Measurements from ENCODE around the gene IFT20.
"Not testable (repeated sequence)": the region's sequence is repeated elsewhere in the genome, so short reads cannot be mapped to it uniquely, and the experiment has no call there.

The IFT20 gene

DNA sequence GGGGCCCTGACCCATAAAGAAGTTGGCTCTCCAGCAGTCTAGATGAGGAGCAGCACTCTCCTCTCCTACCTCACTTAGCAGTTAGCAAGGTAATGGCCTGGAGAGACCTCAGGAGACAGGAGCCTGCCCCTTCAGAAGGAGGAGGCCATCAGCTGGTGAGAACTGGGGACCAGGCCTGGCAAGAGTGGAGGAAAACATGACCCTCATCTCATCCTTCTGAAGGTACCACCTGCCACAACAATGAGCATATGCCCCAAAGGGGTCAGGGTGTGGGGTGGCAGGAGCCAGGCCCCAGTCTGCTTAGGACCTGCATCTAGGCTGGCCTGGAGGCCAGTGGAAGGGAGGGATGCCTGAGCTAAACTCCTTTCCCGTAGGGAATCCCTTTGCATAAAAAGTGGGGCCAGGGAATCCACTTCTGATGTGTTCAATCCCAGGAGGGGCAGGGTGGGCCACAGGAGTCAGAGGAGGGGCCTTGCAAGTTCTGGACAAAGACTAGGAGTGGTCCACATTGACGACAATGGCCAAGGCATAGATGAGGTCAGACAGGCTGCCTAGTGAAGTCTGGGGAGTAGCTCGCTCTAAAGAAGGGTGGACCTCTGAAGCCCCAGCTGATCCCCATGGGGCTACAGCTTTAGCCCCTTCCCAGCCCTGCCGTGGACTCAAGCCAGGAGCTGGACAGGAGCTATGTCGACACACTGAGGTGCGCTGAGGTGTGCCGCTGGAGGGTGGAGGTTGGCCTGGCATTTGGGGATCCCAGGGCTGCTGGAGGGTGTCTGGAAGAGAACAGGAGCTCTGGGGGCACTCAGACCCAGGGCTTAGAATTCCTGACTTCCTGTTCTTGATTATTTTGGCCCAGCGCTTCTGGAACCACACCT lies 28.7 kb upstream of the IFT20 start:
- DNase-seq: no peak

DNA sequence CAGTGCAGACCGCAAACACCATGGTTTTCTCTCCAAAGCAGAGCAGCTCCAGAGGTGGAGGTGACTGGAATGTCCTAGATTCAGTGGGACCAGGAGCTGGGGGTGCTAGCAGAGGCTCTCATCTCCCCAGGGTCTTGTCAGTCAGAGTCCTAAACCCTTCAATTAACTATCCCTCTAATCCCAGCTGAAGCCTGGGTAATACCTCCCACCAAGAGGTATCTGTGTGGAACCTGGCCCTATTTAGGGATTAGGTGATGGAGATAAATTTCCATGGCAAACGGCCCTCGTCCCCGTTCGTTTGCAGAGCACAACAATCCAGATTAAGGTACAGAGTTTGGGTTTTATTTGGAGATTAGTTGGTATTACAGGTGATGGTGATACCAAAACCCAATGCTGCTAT lies 27.9 kb upstream of the IFT20 start:
- DNase-seq: no peak

DNA sequence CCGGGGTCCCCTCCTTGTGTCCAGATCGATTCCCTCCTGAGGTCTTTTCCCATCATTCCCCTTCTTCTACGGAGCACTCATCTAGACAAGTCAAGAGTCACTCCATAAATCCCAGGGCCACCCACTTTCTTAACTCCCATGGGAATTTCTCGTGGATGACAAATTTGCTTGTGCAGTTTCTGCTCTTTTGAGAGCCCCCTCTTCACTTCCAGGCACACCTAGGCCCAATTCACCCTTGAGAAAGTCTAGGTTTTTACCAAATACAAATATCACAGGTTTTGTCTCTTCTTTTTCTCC lies 22.6 kb upstream of the IFT20 start:
- DNase-seq: no peak

DNA sequence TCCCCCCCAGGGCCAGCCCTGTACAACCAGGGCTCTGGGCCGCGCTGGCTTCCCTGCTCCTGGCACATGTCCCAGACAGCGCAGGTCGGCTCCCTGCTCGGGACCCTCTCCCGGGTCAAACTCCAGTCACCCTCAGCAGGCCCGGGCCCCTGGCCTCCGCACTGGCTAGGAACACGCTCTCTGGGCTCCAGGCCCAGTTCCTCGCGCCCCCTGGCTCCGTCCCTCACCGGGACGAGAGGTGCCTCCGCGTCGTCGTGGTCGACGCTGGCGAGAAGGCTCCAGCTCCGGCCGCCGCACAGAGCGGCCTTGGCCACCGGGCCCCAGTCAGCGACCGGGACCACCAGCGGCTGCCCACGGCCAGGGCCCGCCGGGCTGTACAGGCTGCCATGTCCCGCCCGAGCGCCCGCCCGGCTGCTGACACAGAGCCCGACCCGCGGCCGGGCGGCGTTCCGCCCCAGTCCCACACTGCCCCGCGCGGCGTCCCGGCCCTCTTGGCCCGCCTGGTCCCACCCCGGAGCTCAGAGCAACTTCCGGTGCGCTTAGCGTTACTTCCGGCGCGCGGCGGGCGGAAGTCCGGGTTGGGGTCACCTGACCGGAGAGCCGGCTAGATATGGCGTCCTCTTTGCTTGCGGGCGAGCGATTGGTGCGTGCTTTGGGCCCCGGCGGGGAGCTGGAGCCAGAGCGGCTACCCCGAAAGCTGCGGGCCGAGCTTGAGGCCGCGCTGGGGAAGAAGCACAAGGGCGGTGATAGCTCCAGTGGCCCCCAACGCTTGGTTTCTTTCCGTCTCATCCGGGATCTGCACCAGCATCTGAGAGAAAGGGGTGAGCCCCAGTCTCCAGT lies 22.0 kb upstream of the IFT20 start, which contains the start of gene POLDIP2:
Gene POLDIP2, minus strand, starts transcription at position 467 of the 840 bp plus-strand sequence. Its CDS starts 79 bp downstream, at position 388.
- peak; percentile 95 for DNase-seq

DNA sequence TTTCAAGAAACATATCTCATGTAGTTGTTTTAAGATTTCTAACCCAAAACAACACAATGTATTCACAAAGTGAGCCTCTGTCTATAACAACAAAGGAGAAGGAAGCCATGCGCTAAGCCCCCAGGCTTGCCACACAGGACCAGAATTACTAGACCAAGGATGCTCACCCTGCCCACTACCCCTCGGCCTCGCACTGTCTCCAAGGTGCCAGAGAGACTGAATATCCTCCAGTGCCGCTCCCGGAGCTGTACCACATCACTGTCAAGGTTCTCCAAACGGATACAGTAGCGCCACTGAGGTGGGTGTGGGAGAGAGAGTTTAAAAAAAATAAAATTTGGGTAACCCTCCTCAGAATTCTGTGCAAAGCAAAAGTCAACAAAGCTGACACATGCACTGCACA lies 15.0 kb upstream of the IFT20 start:
- DNase-seq: no peak

DNA sequence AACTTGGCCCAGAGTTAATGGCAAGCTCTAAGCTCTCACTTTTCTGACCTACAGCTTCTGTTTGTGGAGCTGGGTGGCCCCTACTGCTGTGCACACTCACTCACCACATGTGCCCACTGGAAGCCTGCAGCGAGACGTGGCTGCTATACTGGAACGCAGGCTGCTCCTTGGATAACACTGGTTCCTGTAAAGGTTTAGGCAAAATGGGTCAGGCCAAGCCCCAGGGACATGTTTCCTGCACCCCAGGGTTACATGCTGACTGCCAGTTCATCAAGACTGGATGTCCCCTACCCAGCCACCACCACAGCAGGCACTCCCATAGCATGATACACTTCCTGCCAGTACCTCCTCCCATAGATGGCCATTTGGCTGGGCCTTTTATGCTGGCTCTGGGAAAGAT lies 13.7 kb upstream of the IFT20 start:
- DNase-seq: no peak

DNA sequence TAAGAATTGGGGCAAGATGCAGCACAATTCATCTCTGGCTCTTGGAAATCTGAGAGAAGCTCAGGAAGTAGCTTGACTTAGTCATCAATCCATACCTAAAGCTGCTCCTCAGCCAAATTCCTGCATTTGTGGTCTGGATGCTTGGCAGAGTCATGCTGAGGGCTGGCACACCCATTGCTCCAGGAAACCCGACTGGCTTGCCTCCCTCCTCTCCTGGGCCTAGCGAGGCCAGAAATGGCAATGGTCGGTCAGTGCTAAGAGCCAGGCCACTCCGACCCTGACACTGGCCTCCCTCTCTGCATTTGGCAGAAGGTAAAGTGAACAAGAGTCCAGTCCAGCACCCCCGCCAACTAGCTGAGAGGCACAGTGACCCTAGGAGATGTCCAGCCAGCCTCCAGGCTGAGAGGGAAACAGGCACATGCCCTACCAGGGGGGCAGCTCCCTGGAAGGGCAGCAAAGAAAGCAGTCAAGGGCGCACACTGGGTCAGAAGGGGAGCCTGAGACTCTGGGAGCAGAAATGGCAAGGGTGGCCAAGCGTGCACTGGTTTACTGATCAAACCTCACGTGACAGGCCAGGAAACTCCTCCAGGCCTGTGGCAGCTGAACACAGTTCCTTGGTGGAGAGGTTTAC lies 12.1 kb upstream of the IFT20 start:
- DNase-seq: peak; percentile 85

DNA sequence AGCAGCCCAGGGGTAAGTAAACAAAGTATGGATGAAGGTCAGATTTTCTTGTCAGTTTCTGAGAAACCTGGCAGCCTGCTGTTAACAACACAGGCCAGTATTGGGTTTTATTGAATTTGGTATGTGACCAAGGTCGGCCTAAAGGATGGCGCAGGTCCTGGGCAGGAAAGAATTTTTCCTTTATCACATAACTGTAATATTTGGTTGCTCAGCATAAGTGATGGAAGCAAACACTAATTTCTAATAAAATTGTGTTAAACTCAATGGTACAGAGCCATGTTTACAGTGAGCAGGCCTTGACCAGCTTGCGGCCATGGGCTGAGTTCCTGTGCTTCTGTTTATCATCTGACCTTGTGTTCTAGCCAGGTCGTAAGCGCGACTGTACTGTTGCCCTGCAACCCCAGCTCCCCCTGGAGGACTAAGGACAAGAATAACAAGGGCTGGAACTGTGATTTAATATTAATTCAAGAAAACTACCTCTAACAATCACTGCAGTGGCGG lies 11.5 kb upstream of the IFT20 start:
- no peak for DNase-seq

DNA sequence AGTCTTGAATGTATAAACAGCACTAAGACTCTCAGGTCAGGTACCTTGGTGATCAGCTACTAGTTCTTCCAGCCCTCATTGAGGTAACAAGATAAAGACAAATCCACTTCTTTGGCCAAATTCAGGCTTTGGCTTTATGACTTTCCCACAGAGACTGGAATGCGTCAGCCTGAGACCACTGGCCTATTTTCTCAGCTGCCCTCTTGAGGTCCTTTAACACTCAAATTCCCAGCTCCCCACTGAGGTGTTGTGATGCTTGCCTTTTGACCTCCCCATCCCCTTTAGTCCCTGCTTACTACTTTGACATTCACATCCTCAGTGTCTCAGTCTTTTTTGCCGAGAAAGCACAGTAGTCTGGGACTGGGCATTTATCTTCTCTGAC lies 10.9 kb upstream of the IFT20 start:
- DNase-seq: no peak

DNA sequence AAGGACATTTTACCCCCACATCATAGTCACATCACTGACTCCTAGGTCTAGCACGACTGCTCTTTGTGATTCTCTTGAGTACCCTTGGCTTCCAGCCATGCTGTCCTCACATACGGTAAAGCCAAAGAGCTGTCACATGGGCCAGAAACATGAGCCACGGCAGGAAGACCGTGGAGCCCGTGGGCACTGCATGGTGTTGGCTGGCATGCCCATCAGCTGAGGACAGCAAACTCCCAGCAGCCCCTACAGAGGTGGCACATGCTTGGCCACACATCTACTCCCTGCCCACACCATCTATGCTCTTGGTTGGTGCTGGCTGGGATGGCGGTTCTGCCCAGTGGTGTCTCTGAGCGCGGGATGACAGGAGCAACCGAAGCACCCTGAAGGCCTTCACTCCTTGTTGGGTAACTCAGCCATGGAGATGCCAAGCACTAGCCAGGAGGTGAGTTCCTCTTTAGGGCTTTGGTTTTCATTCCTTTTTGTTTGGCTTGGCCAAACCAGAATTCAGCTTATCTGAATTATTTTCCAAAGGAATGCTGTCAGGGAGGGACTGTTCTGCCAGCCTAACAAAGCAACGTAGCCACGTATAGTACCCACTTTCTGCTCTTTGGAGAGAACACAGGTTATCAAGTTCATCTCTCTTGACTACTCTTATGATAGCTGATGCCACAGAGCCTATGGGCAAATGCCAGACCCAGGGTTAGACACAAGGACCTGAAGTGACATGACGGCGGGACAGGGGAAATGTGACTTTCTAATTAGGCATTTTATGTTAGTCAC lies 10.3 kb upstream of the IFT20 start:
- no peak for DNase-seq

DNA sequence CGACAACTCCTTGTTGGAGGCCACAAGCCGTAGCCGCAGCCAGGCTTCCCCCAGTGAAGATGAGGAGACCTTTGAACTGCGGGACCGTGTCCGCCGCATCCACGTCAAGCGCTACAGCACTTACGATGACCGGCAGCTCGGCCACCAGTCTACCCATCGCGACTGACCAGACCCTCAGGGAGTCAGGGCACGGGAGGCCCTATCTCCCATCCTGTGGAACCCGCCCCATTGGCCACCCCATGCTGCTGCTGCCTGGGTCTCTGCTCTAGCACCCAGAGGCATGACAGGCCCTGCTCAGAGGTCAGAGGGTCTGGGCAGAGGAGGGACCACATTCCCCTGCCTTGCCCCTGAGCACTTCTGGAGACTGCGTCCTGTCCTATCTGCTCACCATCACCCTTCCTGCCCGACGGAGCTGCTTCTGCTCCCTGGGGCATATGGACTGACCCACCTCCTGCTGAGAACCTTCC lies 9.2 kb upstream of the IFT20 start:
- no peak for DNase-seq

DNA sequence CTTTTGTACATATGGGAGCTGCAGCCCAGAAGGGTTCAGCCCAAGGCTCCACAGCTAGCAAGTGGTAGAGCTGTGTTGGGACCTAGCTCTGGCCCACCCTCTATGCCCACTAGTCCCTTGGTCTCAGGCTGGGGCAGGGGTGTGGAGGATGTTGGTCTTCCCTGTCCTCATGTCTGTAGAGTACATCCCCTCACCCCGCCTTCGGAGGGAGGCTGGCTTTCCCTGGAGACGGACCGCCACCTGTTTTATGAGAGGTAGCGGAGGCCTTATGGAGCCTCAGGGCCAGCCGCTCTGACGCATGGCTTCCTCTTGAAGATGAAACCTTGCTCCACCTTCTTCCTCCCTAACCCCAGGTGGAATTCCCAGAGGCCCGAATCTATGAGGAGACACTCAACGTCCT lies 8.7 kb upstream of the IFT20 start:
- no peak for DNase-seq

DNA sequence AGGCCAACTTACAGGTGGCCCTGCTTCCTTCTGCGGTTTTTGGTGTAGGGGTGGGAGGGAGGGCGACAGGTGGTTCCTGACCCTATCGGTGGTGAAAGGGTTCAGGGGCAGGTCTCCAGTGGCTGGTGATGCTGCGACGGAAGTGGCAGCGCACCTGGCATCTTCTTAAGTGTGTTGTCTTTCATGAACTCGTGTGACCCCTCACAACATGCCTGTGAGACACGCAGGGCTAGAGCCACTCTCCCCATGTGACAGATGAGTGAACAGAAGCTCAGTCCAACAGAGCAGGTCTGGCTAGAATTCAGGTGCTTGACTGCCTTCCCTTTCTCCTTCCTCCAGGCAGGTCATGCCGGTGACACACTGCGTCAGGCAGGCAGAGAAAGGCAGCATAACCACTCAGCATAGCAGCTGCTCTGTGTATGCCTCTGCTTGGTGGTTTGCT lies 8.2 kb upstream of the IFT20 start:
- no peak for DNase-seq

DNA sequence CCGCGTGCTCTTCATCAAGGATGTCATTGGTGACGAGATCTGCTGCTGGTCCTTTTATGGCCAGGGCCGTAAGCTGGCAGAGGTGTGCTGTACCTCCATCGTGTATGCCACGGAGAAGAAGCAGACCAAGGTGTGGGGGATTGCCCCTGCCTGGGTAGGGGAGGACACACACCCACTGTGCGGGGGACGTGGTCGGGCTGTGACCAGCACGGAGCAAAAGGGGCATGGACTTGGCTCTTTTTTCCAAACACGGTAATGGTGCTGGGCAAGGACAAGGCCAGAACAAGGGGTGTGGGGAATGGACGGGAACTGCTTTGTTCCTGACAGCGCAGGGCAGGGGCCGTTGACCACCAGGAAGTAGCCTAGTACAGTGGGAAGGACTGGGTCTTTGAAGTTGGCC lies 7.0 kb upstream of the IFT20 start:
- DNase-seq: no peak

DNA sequence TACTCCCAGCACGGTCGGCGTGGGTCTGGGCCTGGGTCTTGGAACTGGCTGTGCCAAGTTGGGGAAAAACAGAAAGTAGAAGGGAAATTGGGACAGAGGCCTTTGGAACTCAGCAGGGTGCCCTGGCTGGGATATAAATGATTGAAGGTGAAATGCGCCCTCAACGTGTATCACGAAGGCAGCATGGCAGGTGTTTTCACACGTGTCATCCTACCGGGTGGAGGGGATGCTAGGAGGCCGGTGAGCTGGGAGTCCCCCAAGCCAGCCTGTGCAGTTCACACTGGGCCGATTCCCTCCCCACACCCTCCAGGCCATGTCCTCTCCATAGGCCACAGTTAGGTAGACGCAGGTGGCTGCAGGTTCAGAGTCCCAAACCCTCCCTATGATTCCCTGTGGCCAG lies 6.2 kb upstream of the IFT20 start:
- no peak for DNase-seq

DNA sequence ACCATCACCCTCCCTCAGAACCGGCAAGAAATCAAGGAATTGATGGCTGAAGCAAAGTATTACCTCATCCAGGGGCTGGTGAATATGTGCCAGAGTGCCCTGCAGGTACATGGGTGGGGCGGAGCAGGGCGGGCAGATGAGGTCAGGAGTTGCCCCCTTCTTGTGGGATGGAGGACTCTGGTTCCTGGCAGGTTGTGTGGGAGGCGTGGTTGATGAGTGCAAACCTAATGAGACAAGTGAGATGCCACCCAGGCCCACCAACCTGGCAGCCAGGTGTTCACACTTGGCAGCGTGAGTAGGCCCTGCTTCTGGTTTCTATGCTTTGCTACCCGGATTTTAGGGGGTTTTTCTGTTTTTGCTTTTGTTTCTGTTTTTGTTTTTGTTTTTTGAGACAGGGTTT lies 5.1 kb upstream of the IFT20 start:
- DNase-seq: no peak

DNA sequence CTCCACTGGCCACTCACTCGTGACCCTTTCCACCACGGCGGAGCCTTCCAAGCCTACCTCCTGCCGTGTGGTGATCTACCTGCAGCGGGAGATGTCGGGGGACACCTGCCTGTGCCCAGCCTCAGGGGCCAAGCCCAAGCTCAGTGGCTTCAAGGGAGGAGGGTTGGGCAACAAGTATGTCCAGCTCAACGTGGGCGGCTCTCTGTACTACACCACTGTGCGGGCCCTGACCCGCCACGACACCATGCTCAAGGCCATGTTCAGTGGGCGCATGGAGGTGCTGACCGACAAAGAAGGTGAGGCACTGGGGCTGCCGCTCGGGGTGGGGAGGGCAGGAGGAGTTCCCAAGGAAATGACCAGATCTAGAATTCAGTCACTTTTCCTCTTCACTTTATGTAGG lies 4.2 kb upstream of the IFT20 start:
- no peak for DNase-seq

DNA sequence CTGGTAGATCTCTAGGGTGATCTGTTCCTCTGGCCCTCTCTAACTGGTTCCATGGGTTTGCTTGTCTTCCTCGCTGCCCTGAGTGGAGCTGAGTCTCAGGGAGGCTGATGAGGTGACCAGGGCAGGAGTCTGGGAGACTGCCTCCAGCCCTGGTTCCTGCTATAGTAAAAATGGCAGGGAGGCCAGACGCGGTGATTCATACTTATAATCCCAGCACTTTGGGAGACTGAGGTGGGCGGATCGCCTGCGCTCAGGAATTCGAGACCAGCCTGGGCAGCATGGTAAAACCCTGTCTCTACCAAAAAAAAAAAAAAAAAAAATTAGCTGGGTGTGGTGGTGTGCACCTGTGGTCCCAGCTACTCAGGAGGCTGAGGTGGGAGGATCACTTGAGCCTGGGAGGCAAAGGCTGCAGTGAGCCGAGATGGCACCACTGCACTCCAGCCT lies 3.5 kb upstream of the IFT20 start:
- DNase-seq: not testable (repeated sequence)

DNA sequence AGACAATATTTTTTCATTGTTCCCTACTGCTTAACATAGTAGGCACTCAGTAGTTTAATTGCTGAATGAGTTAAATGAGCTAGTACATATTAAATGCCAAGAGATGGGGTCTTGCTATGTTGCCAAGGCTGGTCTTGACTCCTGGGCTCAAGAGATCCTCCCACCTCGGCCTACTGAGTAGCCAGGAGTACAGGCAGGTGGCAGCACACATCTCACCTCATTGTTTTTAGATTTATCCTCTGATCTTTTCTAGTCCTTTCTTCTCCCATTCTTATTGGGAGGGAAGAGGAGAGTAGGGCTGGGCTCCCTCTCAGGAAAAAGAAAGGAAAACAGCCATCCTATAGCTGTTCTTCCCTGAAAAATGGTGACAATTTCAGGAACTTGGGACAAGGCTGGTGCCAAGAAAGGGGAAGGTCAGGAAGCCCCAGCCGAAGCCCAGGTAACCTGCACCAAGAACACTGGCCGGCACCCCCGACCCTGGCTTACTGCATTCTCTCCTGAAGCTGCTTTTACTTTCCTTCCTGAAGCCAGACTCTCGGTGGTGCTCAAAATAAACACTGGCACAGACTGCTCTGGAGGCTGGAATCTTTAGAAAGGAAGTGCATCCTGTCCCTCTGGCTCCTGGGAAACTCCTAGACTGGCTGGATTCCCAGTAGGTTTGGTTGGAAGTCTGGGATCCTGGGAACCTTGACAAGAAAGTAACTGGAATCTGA lies 2.9 kb upstream of the IFT20 start:
- DNase-seq: peak; percentile 78

DNA sequence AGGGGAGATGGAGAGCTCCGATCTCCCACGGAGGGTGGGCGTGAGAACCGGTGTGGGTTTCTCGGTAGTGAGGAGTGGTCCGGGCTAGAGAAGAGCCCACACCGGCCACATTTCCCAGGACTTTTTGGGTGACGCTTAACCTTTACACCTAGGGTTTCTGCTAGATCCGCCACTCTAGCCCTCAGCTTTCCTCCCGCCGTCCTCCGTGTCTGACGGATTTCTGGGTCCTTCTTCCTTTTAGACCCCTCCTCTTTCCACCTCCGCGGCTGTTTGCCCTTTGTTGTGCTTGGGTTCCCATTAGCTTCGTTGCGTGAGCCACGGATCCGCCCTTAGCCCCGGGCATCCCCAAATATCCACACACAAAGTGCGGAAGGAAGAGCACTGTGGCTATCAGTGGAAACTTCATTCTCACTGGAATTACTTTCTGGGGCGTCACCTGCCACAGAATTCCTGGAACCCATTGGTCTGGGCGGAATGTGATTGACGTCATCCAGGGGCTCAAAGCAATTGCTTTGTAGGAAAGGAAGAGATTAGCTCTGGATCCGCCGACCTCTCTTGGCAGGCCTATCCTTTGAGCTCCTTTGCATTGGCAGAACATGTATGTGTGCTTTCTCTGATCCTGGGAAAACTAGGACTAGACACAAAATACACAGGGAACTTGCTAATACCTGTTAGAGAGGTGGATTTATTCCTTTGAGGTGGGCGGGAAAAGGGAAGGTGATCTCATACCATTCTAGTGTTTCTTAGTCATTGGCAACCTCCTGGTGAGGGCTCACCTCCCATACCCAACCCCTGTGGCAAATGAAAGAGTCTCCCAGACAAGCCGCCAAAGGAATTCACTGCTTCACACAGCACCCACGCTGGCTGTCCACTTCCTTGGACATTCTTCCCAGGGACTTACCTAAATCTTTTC lies 943 bp upstream of the IFT20 start:
- peak; percentile 90 for DNase-seq

Data from fibroblast of skin of right biceps (primary cell).